GM19193 (cell line): Measurements from ENCODE around the gene ZNF575.

Experiments
- POLR2A ChIP-seq: IDR thresholded peaks from 4 replicates; pipeline ENCODE4 v1.6.1; 2011; ENCODE audit not compliant: insufficient read depth, insufficient read length; ENCODE audit errors: extremely low read depth

Gene ZNF575

GRCh38 chr19:43504426-43505185 lies 28.4 kb upstream of the ZNF575 start, which contains the start of gene PHLDB3:
Gene PHLDB3 (minus strand): TSS chr19:43504746. CDS start chr19:43504118, 628 bp downstream.
- TF ChIP-seq POLR2A, result peak; percentile 19

DNA sequence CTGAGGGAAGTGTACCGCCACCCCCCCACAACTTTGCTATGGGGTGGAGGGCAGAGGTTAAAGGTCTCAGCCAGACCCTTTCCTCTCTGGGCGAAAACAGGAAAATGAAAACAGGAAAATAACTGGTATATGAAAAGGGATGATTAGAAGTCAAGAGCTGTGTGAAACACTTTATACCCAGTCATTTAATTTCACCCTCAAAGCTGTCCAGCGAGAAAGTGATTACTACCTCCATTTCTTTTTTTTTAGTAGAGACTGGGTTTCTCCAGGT lies 27.9 kb upstream of the ZNF575 start:
- no peak for TF ChIP-seq POLR2A

GRCh38 chr19:43505941-43506340 lies 27.0 kb upstream of the ZNF575 start:
- no peak for TF ChIP-seq POLR2A

- no peak for TF ChIP-seq POLR2A
Observed at GRCh38 chr19:43506629-43507028, 26.4 kb upstream of the ZNF575 start.

GRCh38 chr19:43507880-43508279 lies 25.1 kb upstream of the ZNF575 start:
- TF ChIP-seq POLR2A, result no peak

- TF ChIP-seq POLR2A, result no peak
Observed at GRCh38 chr19:43510713-43511112, 22.3 kb upstream of the ZNF575 start.

DNA sequence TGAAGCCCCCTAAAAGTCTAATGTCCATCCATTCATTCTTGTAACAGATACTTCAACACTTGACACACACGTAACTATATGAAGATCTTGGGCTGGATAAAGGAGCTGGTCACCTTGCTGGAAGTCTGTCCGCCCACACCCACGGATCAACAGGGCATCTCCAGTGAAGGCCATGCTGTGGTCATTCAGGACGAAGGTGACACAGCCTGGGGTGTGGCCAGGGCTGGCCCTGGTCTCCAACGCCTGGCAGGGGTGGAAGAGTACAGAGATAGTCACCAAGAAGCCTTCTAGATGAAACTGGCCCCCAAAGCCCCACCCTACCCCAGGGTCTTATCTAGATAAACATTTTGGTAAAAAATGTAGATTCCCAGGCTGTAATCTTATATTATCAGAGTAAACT lies 21.7 kb upstream of the ZNF575 start:
- no peak for TF ChIP-seq POLR2A

DNA sequence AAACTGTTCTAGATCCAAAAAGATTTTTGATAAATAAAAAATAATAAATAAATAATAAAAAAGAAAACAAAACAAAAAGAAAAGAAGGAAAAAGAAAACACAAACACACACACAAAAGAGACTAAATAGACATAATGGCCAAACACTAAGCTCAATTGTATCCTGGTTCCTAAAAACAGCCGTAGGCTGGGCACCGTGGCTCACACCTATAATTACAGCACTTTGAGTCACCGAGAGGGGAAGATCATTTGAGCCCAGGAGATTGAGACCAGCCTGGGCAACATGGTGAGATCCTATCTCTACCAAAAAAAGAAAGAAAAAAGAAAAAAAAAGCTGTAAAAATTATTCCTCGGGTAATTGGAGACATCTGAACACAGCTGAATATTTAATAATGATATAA lies 14.9 kb upstream of the ZNF575 start:
- TF ChIP-seq POLR2A, result no peak

- TF ChIP-seq POLR2A, result no peak
Observed at GRCh38 chr19:43519436-43520088, 13.4 kb upstream of the ZNF575 start.

- TF ChIP-seq POLR2A, result no peak
Observed at GRCh38 chr19:43522929-43523328, 10.1 kb upstream of the ZNF575 start.

- no peak for TF ChIP-seq POLR2A
Observed at GRCh38 chr19:43524922-43525835, 7.8 kb upstream of the ZNF575 start.

DNA sequence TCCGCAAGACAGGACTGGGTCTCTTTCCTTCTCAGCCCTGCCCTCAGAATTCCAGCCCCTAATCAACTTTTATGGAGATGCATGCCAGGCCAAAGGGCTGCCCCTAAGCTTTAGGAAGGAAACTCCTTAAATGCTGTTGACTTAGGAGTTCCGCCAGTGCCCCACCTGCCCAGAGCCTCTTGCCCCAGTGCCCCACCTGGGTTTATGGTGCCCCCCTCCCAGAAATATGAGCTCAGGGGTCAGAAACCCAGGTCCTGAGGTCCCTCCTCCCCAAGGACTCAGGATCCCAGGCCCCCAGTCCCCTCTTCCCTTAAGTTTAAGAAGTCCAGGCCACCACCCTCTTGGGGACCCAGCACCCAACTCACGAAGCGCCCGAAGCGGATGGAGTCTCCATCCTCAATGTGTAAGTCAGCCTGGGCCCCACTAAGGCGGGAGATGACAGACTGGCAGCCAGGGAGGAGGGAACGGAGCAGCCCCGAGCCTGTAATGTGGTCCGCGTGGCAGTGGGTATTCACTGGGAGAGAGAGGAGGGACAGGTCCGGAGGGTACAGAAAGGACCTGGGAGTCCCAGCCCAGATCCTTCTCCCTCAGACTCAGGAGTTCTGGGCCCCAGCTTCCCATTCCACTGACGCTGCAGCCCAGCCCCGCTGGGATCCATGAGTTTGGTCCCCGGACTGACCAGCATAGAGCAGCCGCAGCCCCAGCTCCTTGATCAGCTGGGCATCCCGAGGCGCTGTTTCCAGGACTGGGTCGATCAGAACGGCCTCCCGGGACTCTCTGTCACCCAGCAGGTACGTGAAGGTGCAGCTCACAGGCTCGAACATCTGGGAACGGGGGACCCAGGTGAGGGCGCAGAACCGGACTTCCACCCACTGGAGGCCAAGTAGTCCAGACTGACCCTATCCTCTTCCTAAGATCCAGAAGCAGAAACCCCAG lies 6.9 kb upstream of the ZNF575 start:
- no peak for TF ChIP-seq POLR2A

GRCh38 chr19:43526884-43527859 lies 5.8 kb upstream of the ZNF575 start, which contains the start of gene ETHE1:
Gene ETHE1 (minus strand): TSS chr19:43527201. CDS start chr19:43527177, 24 bp downstream.
- TF ChIP-seq POLR2A, result peak; percentile 78
